ENCODE data around the gene LYG2. TPM values are rescaled to one million over a fixed set of nuclear protein-coding genes. Genes with fewer than 3 reads are reported as not detected.
"Not testable (repeated sequence)": the region's sequence is repeated elsewhere in the genome, so short reads cannot be mapped to it uniquely, and the experiment has no call there.

The LYG2 gene
- total and polyA plus RNA-seq, 2 donors (not counting 3 experiments of a cell fraction or from before 2014, with no cell fraction given) = not detected

GRCh38 chr2:99278793-99279291 is 23.4 kb upstream of the LYG2 start:
- H3K27ac ChIP-seq (ENCODE audit: insufficient read depth, low read depth, low read length) = no peak overlapping the region
- H2AFZ ChIP-seq (ENCODE audit: low read depth, low read length) = no peak overlapping the region
- POLR2A ChIA-PET = no interaction called here
- H3K4me2 ChIP-seq (ENCODE audit: insufficient read depth, low read length) = no peak overlapping the region
- H3K36me3 ChIP-seq (ENCODE audit: control insufficient read depth in 2 of 2, extremely low read depth in 1 of 2, insufficient read depth in 2 of 2, low read length in 2 of 2) = no peaks in the 10 kb centered on the region
- no TSS peak for BruUV-seq (replicated peaks)
- TF ChIP-seq MYC (IDR thresholded peaks at IDR 0.05; ENCODE audit: low read depth, low read length) (no peak), GATA2 (IDR thresholded peaks at IDR 0.05; ENCODE audit: insufficient read depth, insufficient read length, low read depth, low read length) (no peak), POLR2AphosphoS5 (IDR thresholded peaks at IDR 0.05; ENCODE audit: insufficient read depth, low read depth, low read length) (no peak), JUN (IDR thresholded peaks at IDR 0.05; ENCODE audit: borderline replicate concordance, insufficient read depth, insufficient read length, low read depth) (no peak), CTCF (IDR thresholded peaks at IDR 0.05; ENCODE audit: extremely low read depth in 1 of 2, insufficient read depth in 1 of 2, low read depth in 1 of 2, low read length in 2 of 2) (no peak), MAX (IDR thresholded peaks at IDR 0.05; ENCODE audit: insufficient read depth, insufficient read length) (no peak), EZH2 (IDR thresholded peaks at IDR 0.05; ENCODE audit: borderline replicate concordance, low read depth, low read length, severe bottlenecking) (no peak), FOS (IDR thresholded peaks at IDR 0.05; ENCODE audit: borderline replicate concordance, insufficient read depth, low read length) (no peak), POLR2A (IDR thresholded peaks at IDR 0.05; ENCODE audit: low read depth, low read length) (no peak)
- no peaks in the 10 kb centered on the region for H3K79me2 ChIP-seq (ENCODE audit: control insufficient read depth, insufficient read depth, low read length)
- intact Hi-C loops (cut with micrococcal nuclease) = no loop called here
- CTCF ChIA-PET = interaction anchor here (0.6 to 1.2 kb wide), 2 partner anchors 11 to 39 kb away, joined by 3 read pairs; no protein-coding TSS in a partner anchor
- no peaks in the 10 kb centered on the region for H3K4me1 ChIP-seq (ENCODE audit: control insufficient read depth, extremely low read depth, insufficient read depth, low read length)
- DNase-seq (ENCODE audit: low read depth, low spot score) (no peak), FAIRE-seq (no peak)
- no peak overlapping the region for H3K4me3 ChIP-seq (replicated peaks in 1 of 3; ENCODE audit: insufficient read depth in 1 of 3, low read depth in 1 of 3, low read length in 3 of 3)
- H3K27me3 ChIP-seq (ENCODE audit: control insufficient read depth in 2 of 2, insufficient read depth in 2 of 2, low read length in 2 of 2) = no peaks in the 10 kb centered on the region
- H3K9me3 ChIP-seq (replicated peaks; ENCODE audit: control insufficient read depth, insufficient read depth, low read length) = no peaks in the 10 kb centered on the region
- no peak overlapping the region for H3K9ac ChIP-seq (replicated peaks; ENCODE audit: extremely low read depth, insufficient read depth, low read length)
- no peaks in the 10 kb centered on the region for H3K9me1 ChIP-seq (replicated peaks; ENCODE audit: control insufficient read depth, extremely low read depth, insufficient read depth, low read length)
- H4K20me1 ChIP-seq (replicated peaks; ENCODE audit: control insufficient read depth, extremely low read depth, insufficient read depth, low read length) = no peaks in the 10 kb centered on the region
- dilution Hi-C loops (cut with MboI; ENCODE audit: extremely low pct_ligation_motif_present, low sequenced_read_pairs) = no loop called here

- H4K20me1 ChIP-seq (replicated peaks; ENCODE audit: control insufficient read depth, extremely low read depth, insufficient read depth, low read length); intact Hi-C loops (cut with micrococcal nuclease); H3K9ac ChIP-seq (replicated peaks; ENCODE audit: extremely low read depth, insufficient read depth, low read length); DNase-seq (ENCODE audit: low read depth, low spot score); H3K27ac ChIP-seq (ENCODE audit: insufficient read depth, low read depth, low read length); H3K4me2 ChIP-seq (ENCODE audit: insufficient read depth, low read length); H3K79me2 ChIP-seq (ENCODE audit: control insufficient read depth, insufficient read depth, low read length); POLR2A ChIA-PET; H2AFZ ChIP-seq (ENCODE audit: low read depth, low read length); dilution Hi-C loops (cut with MboI; ENCODE audit: extremely low pct_ligation_motif_present, low sequenced_read_pairs); H3K9me1 ChIP-seq (replicated peaks; ENCODE audit: control insufficient read depth, extremely low read depth, insufficient read depth, low read length); H3K4me3 ChIP-seq (replicated peaks in 1 of 3; ENCODE audit: insufficient read depth in 1 of 3, low read depth in 1 of 3, low read length in 3 of 3); FAIRE-seq; H3K27me3 ChIP-seq (ENCODE audit: control insufficient read depth in 2 of 2, insufficient read depth in 2 of 2, low read length in 2 of 2); H3K9me3 ChIP-seq (replicated peaks; ENCODE audit: control insufficient read depth, insufficient read depth, low read length); H3K4me1 ChIP-seq (ENCODE audit: control insufficient read depth, extremely low read depth, insufficient read depth, low read length); H3K36me3 ChIP-seq (ENCODE audit: control insufficient read depth in 2 of 2, extremely low read depth in 1 of 2, insufficient read depth in 2 of 2, low read length in 2 of 2); BruUV-seq (replicated peaks): not testable (repeated sequence)
- CTCF ChIA-PET = interaction anchor here (0.6 to 1.2 kb wide), 2 partner anchors 10 to 38 kb away, joined by 3 read pairs; no protein-coding TSS in a partner anchor
Observed at GRCh38 chr2:99278195-99278765, 22.8 kb upstream of the LYG2 start.

Data from endothelial cell of umbilical vein (primary cell).